ENCODE data around the gene ASPHD2. TPM values are rescaled to one million over a fixed set of nuclear protein-coding genes. Genes with fewer than 3 reads are reported as not detected.

Gene ASPHD2
- total and polyA plus RNA-seq, 10 of the 15 experiments (the other 5 are each of a cell fraction or from before 2014, with no cell fraction given) = 1.6 to 10.6 (median 5.2) TPM

Small RNA genes within 50 kb of the gene (small RNA-seq; reads per million reads assigned to genes)
- gene RNA5SP495 = 0.16 reads per million

Other genes with a start within 250 kb of the ASPHD2 start
- 36.7 and 38.5 TPM in 2 replicates for gene HPS4, start 54.5 kb downstream of the ASPHD2 start, total RNA-seq (2014; rRNA removed)
- gene HPS4, start 54.5 kb downstream of the ASPHD2 start, total RNA-seq (2014; rRNA removed; fragmentation: Illumina TruSeq; extraction: Trizol) = 24.2 and 25.7 TPM in 2 replicates
- 34.2 and 35.2 TPM in 2 replicates for gene HPS4, start 54.5 kb downstream of the ASPHD2 start, total RNA-seq (2021)
- gene HPS4, start 54.5 kb downstream of the ASPHD2 start, polyA plus RNA-seq (2011; rRNA removed) = 36.5 and 52.5 TPM in 2 replicates
- gene HPS4, start 54.5 kb downstream of the ASPHD2 start, polyA plus RNA-seq (2014; fragmentation: Illumina TruSeq; extraction: Trizol) = 27.3 and 31.1 TPM in 2 replicates
- gene HPS4, start 54.5 kb downstream of the ASPHD2 start, polyA plus RNA-seq (2014; fragmentation: Nextera tagmentation; extraction: Ambion mirVana) = 10 to 100 TPM; 11.7 to 12.3 TPM
- gene HPS4, start 54.5 kb downstream of the ASPHD2 start, polyA plus RNA-seq (2014; rRNA removed) = 32.4 and 34.4 TPM in 2 replicates
- 10 to 100 TPM; 28.7 to 30.5 TPM for gene HPS4, start 54.5 kb downstream of the ASPHD2 start, polyA plus RNA-seq (2016; fragmentation: Nextera tagmentation; extraction: Ambion mirVana)
- gene SRRD, start 54.6 kb downstream of the ASPHD2 start, total RNA-seq (2014; rRNA removed) = 17.2 and 17.7 TPM in 2 replicates
- gene SRRD, start 54.6 kb downstream of the ASPHD2 start, total RNA-seq (2014; rRNA removed; fragmentation: Illumina TruSeq; extraction: Trizol) = 21.2 and 26.4 TPM in 2 replicates
- gene SRRD, start 54.6 kb downstream of the ASPHD2 start, total RNA-seq (2021) = 27.5 and 32.9 TPM in 2 replicates
- gene SRRD, start 54.6 kb downstream of the ASPHD2 start, polyA plus RNA-seq (2011; rRNA removed) = 50.5 and 55.9 TPM in 2 replicates
- gene SRRD, start 54.6 kb downstream of the ASPHD2 start, polyA plus RNA-seq (2014; fragmentation: Illumina TruSeq; extraction: Trizol) = 31.5 and 41.6 TPM in 2 replicates
- gene SRRD, start 54.6 kb downstream of the ASPHD2 start, polyA plus RNA-seq (2014; fragmentation: Nextera tagmentation; extraction: Ambion mirVana) = 10 to 100 TPM in 1 of 2 experiments, 1 to 10 TPM in 1; 4.1 to 15.4 TPM
- gene SRRD, start 54.6 kb downstream of the ASPHD2 start, polyA plus RNA-seq (2014; rRNA removed) = 22.3 and 27.4 TPM in 2 replicates
- gene SRRD, start 54.6 kb downstream of the ASPHD2 start, polyA plus RNA-seq (2016; fragmentation: Nextera tagmentation; extraction: Ambion mirVana) = 10 to 100 TPM; 42.9 to 50.6 TPM
- gene TFIP11, start 83.2 kb downstream of the ASPHD2 start, total RNA-seq (2014; rRNA removed) = 31.7 and 34.6 TPM in 2 replicates
- gene TFIP11, start 83.2 kb downstream of the ASPHD2 start, total RNA-seq (2014; rRNA removed; fragmentation: Illumina TruSeq; extraction: Trizol) = 28.3 and 32.2 TPM in 2 replicates
- gene TFIP11, start 83.2 kb downstream of the ASPHD2 start, total RNA-seq (2021) = 35.6 and 42.2 TPM in 2 replicates
- 36.5 and 43.3 TPM in 2 replicates for gene TFIP11, start 83.2 kb downstream of the ASPHD2 start, polyA plus RNA-seq (2011; rRNA removed)
- 27.3 and 29.4 TPM in 2 replicates for gene TFIP11, start 83.2 kb downstream of the ASPHD2 start, polyA plus RNA-seq (2014; fragmentation: Illumina TruSeq; extraction: Trizol)
- gene TFIP11, start 83.2 kb downstream of the ASPHD2 start, polyA plus RNA-seq (2014; fragmentation: Nextera tagmentation; extraction: Ambion mirVana) = 10 to 100 TPM; 14.2 to 19.1 TPM
- 23.1 and 31.6 TPM in 2 replicates for gene TFIP11, start 83.2 kb downstream of the ASPHD2 start, polyA plus RNA-seq (2014; rRNA removed)
- 10 to 100 TPM; 35.9 to 40.1 TPM for gene TFIP11, start 83.2 kb downstream of the ASPHD2 start, polyA plus RNA-seq (2016; fragmentation: Nextera tagmentation; extraction: Ambion mirVana)
- gene TPST2, start 160.9 kb downstream of the ASPHD2 start, total RNA-seq (2014; rRNA removed) = 29.0 and 29.5 TPM in 2 replicates
- 13.0 and 13.2 TPM in 2 replicates for gene TPST2, start 160.9 kb downstream of the ASPHD2 start, total RNA-seq (2014; rRNA removed; fragmentation: Illumina TruSeq; extraction: Trizol)
- gene TPST2, start 160.9 kb downstream of the ASPHD2 start, total RNA-seq (2021) = 31.2 and 32.2 TPM in 2 replicates
- 22.2 and 28.2 TPM in 2 replicates for gene TPST2, start 160.9 kb downstream of the ASPHD2 start, polyA plus RNA-seq (2011; rRNA removed)
- 11.4 and 16.4 TPM in 2 replicates for gene TPST2, start 160.9 kb downstream of the ASPHD2 start, polyA plus RNA-seq (2014; fragmentation: Illumina TruSeq; extraction: Trizol)
- 10 to 100 TPM in 1 of 2 experiments, 1 to 10 TPM in 1; 6.3 to 10.7 TPM for gene TPST2, start 160.9 kb downstream of the ASPHD2 start, polyA plus RNA-seq (2014; fragmentation: Nextera tagmentation; extraction: Ambion mirVana)
- gene TPST2, start 160.9 kb downstream of the ASPHD2 start, polyA plus RNA-seq (2014; rRNA removed) = 30.0 and 33.7 TPM in 2 replicates
- gene TPST2, start 160.9 kb downstream of the ASPHD2 start, polyA plus RNA-seq (2016; fragmentation: Nextera tagmentation; extraction: Ambion mirVana) = 10 to 100 TPM; 28.5 to 28.7 TPM
- gene CRYBB1, start 188.8 kb downstream of the ASPHD2 start, total RNA-seq (2014; rRNA removed) = 0.11 TPM in 1 of 2 replicates, not detected in the other
- gene CRYBB1, start 188.8 kb downstream of the ASPHD2 start, total RNA-seq (2014; rRNA removed; fragmentation: Illumina TruSeq; extraction: Trizol) = not detected in 2 replicates
- 0.64 TPM in 1 of 2 replicates, not detected in the other for gene CRYBB1, start 188.8 kb downstream of the ASPHD2 start, total RNA-seq (2021)
- gene CRYBB1, start 188.8 kb downstream of the ASPHD2 start, polyA plus RNA-seq (2011; rRNA removed) = not detected in 2 replicates
- gene CRYBB1, start 188.8 kb downstream of the ASPHD2 start, polyA plus RNA-seq (2014; fragmentation: Illumina TruSeq; extraction: Trizol) = 0.09 TPM in 1 of 2 replicates, not detected in the other
- gene CRYBB1, start 188.8 kb downstream of the ASPHD2 start, polyA plus RNA-seq (2014; fragmentation: Nextera tagmentation; extraction: Ambion mirVana) = under 1 TPM in 1 of 2 experiments, not detected in 1; 0.23 TPM
- 0.13 TPM in 1 of 2 replicates, not detected in the other for gene CRYBB1, start 188.8 kb downstream of the ASPHD2 start, polyA plus RNA-seq (2014; rRNA removed)
- gene CRYBB1, start 188.8 kb downstream of the ASPHD2 start, polyA plus RNA-seq (2016; fragmentation: Nextera tagmentation; extraction: Ambion mirVana) = under 1 TPM in 1 of 2 experiments, not detected in 1; 0.32 TPM
- gene CRYBA4, start 192.7 kb downstream of the ASPHD2 start, total RNA-seq (2014; rRNA removed) = 0.17 TPM in 1 of 2 replicates, not detected in the other
- not detected in 2 replicates for gene CRYBA4, start 192.7 kb downstream of the ASPHD2 start, total RNA-seq (2014; rRNA removed; fragmentation: Illumina TruSeq; extraction: Trizol)
- gene CRYBA4, start 192.7 kb downstream of the ASPHD2 start, total RNA-seq (2021) = not detected in 2 replicates
- 0.12 TPM in 2 replicates for gene CRYBA4, start 192.7 kb downstream of the ASPHD2 start, polyA plus RNA-seq (2011; rRNA removed)
- not detected in 2 replicates for gene CRYBA4, start 192.7 kb downstream of the ASPHD2 start, polyA plus RNA-seq (2014; fragmentation: Illumina TruSeq; extraction: Trizol)
- not detected for gene CRYBA4, start 192.7 kb downstream of the ASPHD2 start, polyA plus RNA-seq (2014; fragmentation: Nextera tagmentation; extraction: Ambion mirVana)
- gene CRYBA4, start 192.7 kb downstream of the ASPHD2 start, polyA plus RNA-seq (2014; rRNA removed) = not detected in 2 replicates
- not detected for gene CRYBA4, start 192.7 kb downstream of the ASPHD2 start, polyA plus RNA-seq (2016; fragmentation: Nextera tagmentation; extraction: Ambion mirVana)
- gene MIAT, start 228.3 kb downstream of the ASPHD2 start, total RNA-seq (2014; rRNA removed) = 5.2 and 5.9 TPM in 2 replicates
- 6.7 and 7.7 TPM in 2 replicates for gene MIAT, start 228.3 kb downstream of the ASPHD2 start, total RNA-seq (2014; rRNA removed; fragmentation: Illumina TruSeq; extraction: Trizol)
- 9.9 and 11.7 TPM in 2 replicates for gene MIAT, start 228.3 kb downstream of the ASPHD2 start, total RNA-seq (2021)
- gene MIAT, start 228.3 kb downstream of the ASPHD2 start, polyA plus RNA-seq (2011; rRNA removed) = 1.8 and 1.9 TPM in 2 replicates
- gene MIAT, start 228.3 kb downstream of the ASPHD2 start, polyA plus RNA-seq (2014; fragmentation: Illumina TruSeq; extraction: Trizol) = 12.4 and 14.7 TPM in 2 replicates
- under 1 TPM; 0.39 to 0.51 TPM for gene MIAT, start 228.3 kb downstream of the ASPHD2 start, polyA plus RNA-seq (2014; fragmentation: Nextera tagmentation; extraction: Ambion mirVana)
- gene MIAT, start 228.3 kb downstream of the ASPHD2 start, polyA plus RNA-seq (2014; rRNA removed) = 13.7 and 16.0 TPM in 2 replicates
- gene MIAT, start 228.3 kb downstream of the ASPHD2 start, polyA plus RNA-seq (2016; fragmentation: Nextera tagmentation; extraction: Ambion mirVana) = 1 to 10 TPM; 2.2 to 3.4 TPM